ENCODE measurements around the gene LRRC28.

Gene LRRC28

DNA sequence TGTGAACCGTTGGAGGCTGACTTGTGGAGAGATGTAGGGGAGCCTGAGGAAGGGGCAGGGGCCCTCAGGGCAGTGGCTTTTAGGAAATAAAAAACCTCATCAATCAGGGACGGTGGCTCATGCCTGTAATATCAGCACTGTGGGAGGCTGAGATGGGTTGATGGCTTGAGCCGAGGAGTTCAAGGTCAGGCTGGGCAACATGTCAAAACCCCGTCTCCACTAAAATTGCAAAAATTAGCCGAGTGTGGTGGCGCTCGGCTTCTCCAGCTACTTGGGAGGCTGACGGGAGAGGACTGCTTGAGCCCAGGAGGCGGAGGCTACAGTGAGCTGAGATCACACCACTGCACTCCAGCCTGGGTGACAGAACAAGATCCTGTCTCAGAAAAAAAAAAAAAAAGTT, 9.5 kb upstream of the LRRC28 start:
- no peak for DNase-seq (ENCODE audit: low read depth in 1 of 2, low spot score in 1 of 2)
- TF ChIP-seq POLR2AphosphoS5 (IDR thresholded peaks at IDR 0.05; ENCODE audit: low read depth): no peak
- TF ChIP-seq, protein P1, sequence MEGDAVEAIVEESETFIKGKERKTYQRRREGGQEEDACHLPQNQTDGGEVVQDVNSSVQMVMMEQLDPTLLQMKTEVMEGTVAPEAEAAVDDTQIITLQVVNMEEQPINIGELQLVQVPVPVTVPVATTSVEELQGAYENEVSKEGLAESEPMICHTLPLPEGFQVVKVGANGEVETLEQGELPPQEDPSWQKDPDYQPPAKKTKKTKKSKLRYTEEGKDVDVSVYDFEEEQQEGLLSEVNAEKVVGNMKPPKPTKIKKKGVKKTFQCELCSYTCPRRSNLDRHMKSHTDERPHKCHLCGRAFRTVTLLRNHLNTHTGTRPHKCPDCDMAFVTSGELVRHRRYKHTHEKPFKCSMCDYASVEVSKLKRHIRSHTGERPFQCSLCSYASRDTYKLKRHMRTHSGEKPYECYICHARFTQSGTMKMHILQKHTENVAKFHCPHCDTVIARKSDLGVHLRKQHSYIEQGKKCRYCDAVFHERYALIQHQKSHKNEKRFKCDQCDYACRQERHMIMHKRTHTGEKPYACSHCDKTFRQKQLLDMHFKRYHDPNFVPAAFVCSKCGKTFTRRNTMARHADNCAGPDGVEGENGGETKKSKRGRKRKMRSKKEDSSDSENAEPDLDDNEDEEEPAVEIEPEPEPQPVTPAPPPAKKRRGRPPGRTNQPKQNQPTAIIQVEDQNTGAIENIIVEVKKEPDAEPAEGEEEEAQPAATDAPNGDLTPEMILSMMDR (IDR thresholded peaks at IDR 0.05; ENCODE audit: insufficient read depth, low read length): no peak
- TF ChIP-seq GABPA (IDR thresholded peaks at IDR 0.05; ENCODE audit: low read depth): no peak
- TF ChIP-seq, protein P2, sequence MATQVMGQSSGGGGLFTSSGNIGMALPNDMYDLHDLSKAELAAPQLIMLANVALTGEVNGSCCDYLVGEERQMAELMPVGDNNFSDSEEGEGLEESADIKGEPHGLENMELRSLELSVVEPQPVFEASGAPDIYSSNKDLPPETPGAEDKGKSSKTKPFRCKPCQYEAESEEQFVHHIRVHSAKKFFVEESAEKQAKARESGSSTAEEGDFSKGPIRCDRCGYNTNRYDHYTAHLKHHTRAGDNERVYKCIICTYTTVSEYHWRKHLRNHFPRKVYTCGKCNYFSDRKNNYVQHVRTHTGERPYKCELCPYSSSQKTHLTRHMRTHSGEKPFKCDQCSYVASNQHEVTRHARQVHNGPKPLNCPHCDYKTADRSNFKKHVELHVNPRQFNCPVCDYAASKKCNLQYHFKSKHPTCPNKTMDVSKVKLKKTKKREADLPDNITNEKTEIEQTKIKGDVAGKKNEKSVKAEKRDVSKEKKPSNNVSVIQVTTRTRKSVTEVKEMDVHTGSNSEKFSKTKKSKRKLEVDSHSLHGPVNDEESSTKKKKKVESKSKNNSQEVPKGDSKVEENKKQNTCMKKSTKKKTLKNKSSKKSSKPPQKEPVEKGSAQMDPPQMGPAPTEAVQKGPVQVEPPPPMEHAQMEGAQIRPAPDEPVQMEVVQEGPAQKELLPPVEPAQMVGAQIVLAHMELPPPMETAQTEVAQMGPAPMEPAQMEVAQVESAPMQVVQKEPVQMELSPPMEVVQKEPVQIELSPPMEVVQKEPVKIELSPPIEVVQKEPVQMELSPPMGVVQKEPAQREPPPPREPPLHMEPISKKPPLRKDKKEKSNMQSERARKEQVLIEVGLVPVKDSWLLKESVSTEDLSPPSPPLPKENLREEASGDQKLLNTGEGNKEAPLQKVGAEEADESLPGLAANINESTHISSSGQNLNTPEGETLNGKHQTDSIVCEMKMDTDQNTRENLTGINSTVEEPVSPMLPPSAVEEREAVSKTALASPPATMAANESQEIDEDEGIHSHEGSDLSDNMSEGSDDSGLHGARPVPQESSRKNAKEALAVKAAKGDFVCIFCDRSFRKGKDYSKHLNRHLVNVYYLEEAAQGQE (IDR thresholded peaks at IDR 0.05; ENCODE audit: insufficient replicate concordance, low read depth): no peak
- TF ChIP-seq SPI1 (IDR thresholded peaks at IDR 0.05; ENCODE audit: borderline replicate concordance, low read depth): no peak

DNA sequence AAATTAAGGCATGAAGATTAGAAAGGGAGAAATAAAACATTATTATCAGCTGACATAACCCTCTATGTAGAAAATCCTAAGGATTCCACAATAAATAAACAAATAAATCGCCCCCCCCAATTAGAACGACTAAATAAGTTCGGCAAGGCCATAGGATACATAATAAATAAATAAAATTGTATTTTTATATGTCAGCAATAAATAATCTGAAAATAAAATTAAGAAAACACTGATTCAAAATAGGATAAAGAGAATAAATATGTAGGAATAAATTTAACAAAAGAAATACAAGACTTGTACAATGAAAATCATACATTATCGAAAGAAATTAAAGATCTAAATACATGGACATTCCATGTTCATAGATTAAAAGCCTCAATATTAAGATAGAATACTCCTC, 7.0 kb upstream of the LRRC28 start:
- Histone ChIP-seq H3K4me3 (replicated peaks; ENCODE audit: insufficient read depth, low read length) (no peak overlapping the region), H3K27me3 (ENCODE audit: insufficient read depth, poor library complexity, severe bottlenecking) (no peaks in the 10 kb centered on the region), H3K27ac (replicated peaks) (no peak overlapping the region)
- TF ChIP-seq SPI1 (IDR thresholded peaks at IDR 0.05; ENCODE audit: borderline replicate concordance, low read depth): no peak
- TF ChIP-seq GABPA (IDR thresholded peaks at IDR 0.05; ENCODE audit: low read depth): no peak
- TF ChIP-seq, protein P1 (IDR thresholded peaks at IDR 0.05; ENCODE audit: insufficient read depth, low read length): no peak
- TF ChIP-seq POLR2AphosphoS5 (IDR thresholded peaks at IDR 0.05; ENCODE audit: low read depth): no peak
- TF ChIP-seq, protein P2 (IDR thresholded peaks at IDR 0.05; ENCODE audit: insufficient replicate concordance, low read depth): no peak
- DNase-seq (ENCODE audit: low read depth in 1 of 2, low spot score in 1 of 2): no peak

More for the DNA sequence above, 9.5 kb upstream of the LRRC28 start:
- Histone ChIP-seq H3K4me3 (replicated peaks; ENCODE audit: insufficient read depth, low read length) (no peak overlapping the region), H3K27ac (replicated peaks) (no peak overlapping the region), H3K27me3 (ENCODE audit: insufficient read depth, poor library complexity, severe bottlenecking) (no peaks in the 10 kb centered on the region)

DNA sequence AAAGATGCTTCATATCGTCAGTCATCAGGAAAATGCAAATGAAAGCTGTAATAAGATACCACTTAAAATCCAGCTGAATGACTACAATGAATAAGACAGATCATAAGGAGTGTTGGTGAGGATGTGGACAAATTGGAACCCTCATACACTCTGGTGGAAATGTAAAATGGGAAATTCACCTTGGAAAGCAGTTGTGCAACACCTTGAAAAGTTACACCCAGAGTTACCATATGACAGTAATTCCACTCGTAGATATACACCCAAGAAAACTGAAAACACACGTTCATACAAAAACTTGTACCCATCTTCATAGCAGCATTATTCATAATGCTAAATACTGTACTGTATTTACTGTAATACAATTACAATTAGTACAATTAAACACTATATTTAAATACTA, 4.2 kb upstream of the LRRC28 start:
- TF ChIP-seq SPI1 (IDR thresholded peaks at IDR 0.05; ENCODE audit: borderline replicate concordance, low read depth) (no peak), GABPA (IDR thresholded peaks at IDR 0.05; ENCODE audit: low read depth) (no peak), POLR2AphosphoS5 (IDR thresholded peaks at IDR 0.05; ENCODE audit: low read depth) (no peak)
- TF ChIP-seq, protein P2 (IDR thresholded peaks at IDR 0.05; ENCODE audit: insufficient replicate concordance, low read depth): no peak
- TF ChIP-seq, protein P1 (IDR thresholded peaks at IDR 0.05; ENCODE audit: insufficient read depth, low read length): no peak
- DNase-seq (ENCODE audit: low read depth in 1 of 2, low spot score in 1 of 2): no peak
- no peak overlapping the region for H3K27ac ChIP-seq (replicated peaks)
- no peaks in the 10 kb centered on the region for H3K27me3 ChIP-seq (ENCODE audit: insufficient read depth, poor library complexity, severe bottlenecking)
- no peak overlapping the region for H3K4me3 ChIP-seq (replicated peaks; ENCODE audit: insufficient read depth, low read length)
